Measurements from ENCODE around the gene GOLGA7B.

GOLGA7B gene

GRCh38 chr10:97911217-97911616 is 61.6 kb downstream of the GOLGA7B start:
- Histone ChIP-seq H2AFZ (ENCODE audit: low read depth) (no peak overlapping the region), H3K4me1 (ENCODE audit: low read depth, poor library complexity, severe bottlenecking) (no peaks in the 10 kb centered on the region), H3K4me2 (no peak overlapping the region), H3K9ac (no peak overlapping the region), H3K79me2 (ENCODE audit: insufficient read depth, low read depth) (no peaks in the 10 kb centered on the region), H3K4me3 (IDR thresholded peaks at IDR 0.05; ENCODE audit: insufficient read depth, low read depth, low read length) (no peak overlapping the region), H3K36me3 (ENCODE audit: insufficient read depth) (no peaks in the 10 kb centered on the region), H3K27me3 (ENCODE audit: insufficient read depth, low read depth) (peaks cover 34% of the 10 kb centered on the region; the same call in 1 of the 2 replicates), H4K20me1 (ENCODE audit: insufficient read depth) (no peaks in the 10 kb centered on the region), H3K27ac (no peak overlapping the region)
- TF ChIP-seq, protein P1, sequence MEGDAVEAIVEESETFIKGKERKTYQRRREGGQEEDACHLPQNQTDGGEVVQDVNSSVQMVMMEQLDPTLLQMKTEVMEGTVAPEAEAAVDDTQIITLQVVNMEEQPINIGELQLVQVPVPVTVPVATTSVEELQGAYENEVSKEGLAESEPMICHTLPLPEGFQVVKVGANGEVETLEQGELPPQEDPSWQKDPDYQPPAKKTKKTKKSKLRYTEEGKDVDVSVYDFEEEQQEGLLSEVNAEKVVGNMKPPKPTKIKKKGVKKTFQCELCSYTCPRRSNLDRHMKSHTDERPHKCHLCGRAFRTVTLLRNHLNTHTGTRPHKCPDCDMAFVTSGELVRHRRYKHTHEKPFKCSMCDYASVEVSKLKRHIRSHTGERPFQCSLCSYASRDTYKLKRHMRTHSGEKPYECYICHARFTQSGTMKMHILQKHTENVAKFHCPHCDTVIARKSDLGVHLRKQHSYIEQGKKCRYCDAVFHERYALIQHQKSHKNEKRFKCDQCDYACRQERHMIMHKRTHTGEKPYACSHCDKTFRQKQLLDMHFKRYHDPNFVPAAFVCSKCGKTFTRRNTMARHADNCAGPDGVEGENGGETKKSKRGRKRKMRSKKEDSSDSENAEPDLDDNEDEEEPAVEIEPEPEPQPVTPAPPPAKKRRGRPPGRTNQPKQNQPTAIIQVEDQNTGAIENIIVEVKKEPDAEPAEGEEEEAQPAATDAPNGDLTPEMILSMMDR (conservative IDR thresholded peaks at IDR 0.05; ENCODE audit: low read depth, low read length), result no peak

- Histone ChIP-seq H3K4me1 (ENCODE audit: low read depth, poor library complexity, severe bottlenecking) (no peaks in the 10 kb centered on the region), H3K4me3 (IDR thresholded peaks at IDR 0.05; ENCODE audit: insufficient read depth, low read depth, low read length) (no peak overlapping the region), H3K27ac (no peak overlapping the region), H3K4me2 (no peak overlapping the region), H3K9ac (no peak overlapping the region), H3K27me3 (ENCODE audit: insufficient read depth, low read depth) (peaks cover 30% of the 10 kb centered on the region; the same call in 1 of the 2 replicates), H3K36me3 (ENCODE audit: insufficient read depth) (no peaks in the 10 kb centered on the region), H4K20me1 (ENCODE audit: insufficient read depth) (no peaks in the 10 kb centered on the region), H3K79me2 (ENCODE audit: insufficient read depth, low read depth) (no peaks in the 10 kb centered on the region), H2AFZ (ENCODE audit: low read depth) (no peak overlapping the region)
- TF ChIP-seq, protein P1 (conservative IDR thresholded peaks at IDR 0.05; ENCODE audit: low read depth, low read length), result no peak
Observed at GRCh38 chr10:97913193-97913592, 63.5 kb downstream of the GOLGA7B start.

- H2AFZ ChIP-seq (ENCODE audit: low read depth), result no peak overlapping the region
- no peak overlapping the region for H3K4me3 ChIP-seq (IDR thresholded peaks at IDR 0.05; ENCODE audit: insufficient read depth, low read depth, low read length)
- no peaks in the 10 kb centered on the region for H3K36me3 ChIP-seq (ENCODE audit: insufficient read depth)
- TF ChIP-seq, protein P1 (conservative IDR thresholded peaks at IDR 0.05; ENCODE audit: low read depth, low read length), result no peak
- no peaks in the 10 kb centered on the region for H3K4me1 ChIP-seq (ENCODE audit: low read depth, poor library complexity, severe bottlenecking)
- no peak overlapping the region for H3K9ac ChIP-seq
- no peak overlapping the region for H3K27ac ChIP-seq
- no peaks in the 10 kb centered on the region for H3K79me2 ChIP-seq (ENCODE audit: insufficient read depth, low read depth)
- H3K4me2 ChIP-seq, result no peak overlapping the region
- H3K27me3 ChIP-seq (ENCODE audit: insufficient read depth, low read depth), result peaks cover 28% of the 10 kb centered on the region; the same call in 1 of the 2 replicates
- no peaks in the 10 kb centered on the region for H4K20me1 ChIP-seq (ENCODE audit: insufficient read depth)
Observed at GRCh38 chr10:97913614-97914013, 64.0 kb downstream of the GOLGA7B start.

- Histone ChIP-seq H3K4me1 (ENCODE audit: low read depth, poor library complexity, severe bottlenecking) (no peaks in the 10 kb centered on the region), H3K79me2 (ENCODE audit: insufficient read depth, low read depth) (no peaks in the 10 kb centered on the region), H3K9ac (no peak overlapping the region), H4K20me1 (ENCODE audit: insufficient read depth) (no peaks in the 10 kb centered on the region), H3K27ac (no peak overlapping the region), H3K4me2 (0 out of 2 replicates have a peak overlapping the region, but pooled peaks have one; percentile 24), H2AFZ (ENCODE audit: low read depth) (peak overlapping the region; percentile 82; the same call in 1 of the 2 replicates), H3K4me3 (IDR thresholded peaks at IDR 0.05; ENCODE audit: insufficient read depth, low read depth, low read length) (no peak overlapping the region), H3K27me3 (ENCODE audit: insufficient read depth, low read depth) (peaks cover 21% of the 10 kb centered on the region; the same call in 1 of the 2 replicates), H3K36me3 (ENCODE audit: insufficient read depth) (no peaks in the 10 kb centered on the region)
- TF ChIP-seq, protein P1 (conservative IDR thresholded peaks at IDR 0.05; ENCODE audit: low read depth, low read length), result no peak
Observed at GRCh38 chr10:97914171-97914836, 64.7 kb downstream of the GOLGA7B start.

Data from KMS-11 (cell line).